Measurements from ENCODE around the gene CELF4.

Gene CELF4

GRCh38 chr18:37527395-37527794 lies 38.2 kb downstream of the CELF4 start:
- FAIRE-seq (no peak), DNase-seq (ENCODE audit: low spot score) (no peak)

DNA sequence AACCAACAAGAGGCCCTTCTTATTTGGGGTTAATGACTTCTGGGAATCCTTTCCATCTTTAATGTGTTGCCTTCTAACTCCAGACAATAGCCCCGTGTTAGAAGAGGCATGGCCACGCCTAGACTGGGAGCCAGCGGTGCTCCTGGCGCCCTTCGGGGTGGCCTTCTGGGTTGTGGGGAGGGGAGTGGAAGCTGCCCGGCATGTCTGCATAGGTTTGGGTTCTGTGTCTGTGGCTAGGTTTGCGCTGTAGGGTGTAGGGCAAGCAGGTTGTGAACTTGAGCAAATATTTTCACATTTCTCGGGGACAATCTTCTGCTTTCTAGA lies 40.4 kb downstream of the CELF4 start:
- no peak for FAIRE-seq

GRCh38 chr18:37524498-37525261 lies 40.9 kb downstream of the CELF4 start:
- no peak for FAIRE-seq
- no peak for DNase-seq (ENCODE audit: low spot score)

More for the DNA sequence above, 40.4 kb downstream of the CELF4 start:
- DNase-seq (ENCODE audit: low spot score), result no peak

DNA sequence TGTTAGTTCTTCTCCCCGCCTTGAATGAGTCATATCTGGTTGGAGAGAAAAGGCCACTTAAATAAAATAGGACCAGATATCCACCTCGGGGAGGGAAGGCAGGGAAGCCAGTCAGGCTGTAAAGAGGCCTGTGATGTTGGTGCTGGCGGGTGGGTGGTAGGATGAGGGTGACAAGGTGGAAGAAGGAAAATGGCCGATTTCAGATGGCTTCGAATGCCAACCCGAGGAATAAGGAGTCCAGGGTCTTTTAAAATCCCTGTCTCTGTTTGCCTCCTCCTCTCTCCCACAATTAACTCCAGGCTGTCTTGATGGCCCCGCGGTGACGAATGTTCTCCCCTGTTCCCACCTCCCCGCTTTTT lies 41.5 kb downstream of the CELF4 start:
- DNase-seq (ENCODE audit: low spot score) (no peak), FAIRE-seq (no peak)

DNA sequence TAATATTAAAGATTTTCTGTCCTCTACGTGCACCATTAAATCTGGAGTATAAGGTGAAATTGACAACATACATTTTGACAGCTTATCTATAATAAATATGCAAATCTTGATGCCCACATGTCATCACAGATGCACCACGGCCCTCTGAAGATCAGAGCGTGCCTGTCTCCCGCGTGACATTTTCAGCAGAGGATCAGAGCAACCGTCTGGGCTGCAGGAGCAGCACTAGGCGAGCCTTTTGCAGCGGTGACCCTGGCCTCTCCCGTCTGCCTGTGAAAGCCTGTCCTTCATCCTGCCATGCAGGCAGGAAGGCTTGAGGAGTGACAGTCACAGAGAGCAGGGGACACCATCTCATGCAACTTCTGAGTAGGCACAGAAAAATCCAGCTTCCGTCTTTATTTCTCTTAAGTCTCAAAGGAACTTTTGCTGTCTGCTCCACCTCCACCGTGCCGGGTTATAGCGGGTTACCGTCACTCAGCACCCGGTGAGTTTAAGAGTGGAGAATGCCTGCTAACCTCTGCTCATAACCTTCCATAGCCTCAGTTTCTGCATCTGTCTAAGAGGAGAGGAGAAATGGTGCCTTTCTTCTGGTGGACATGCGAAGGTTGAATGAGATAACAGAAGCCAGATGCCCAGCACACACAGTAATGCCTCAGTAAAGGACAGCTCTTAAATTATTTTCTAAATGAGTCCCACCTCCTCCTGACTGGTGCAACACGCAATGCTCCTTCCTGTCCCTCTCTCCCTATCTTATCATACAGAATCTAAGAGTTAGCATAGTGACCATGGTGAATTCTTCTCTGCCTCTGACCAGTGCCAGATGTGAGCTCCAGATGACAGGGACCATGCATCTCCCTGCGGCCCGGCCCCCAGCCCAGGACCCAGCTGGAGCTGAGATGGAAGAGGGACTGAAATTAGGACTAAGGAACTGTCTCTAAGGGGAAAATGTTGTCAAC lies 43.8 kb downstream of the CELF4 start:
- DNase-seq (ENCODE audit: low spot score) (no peak), FAIRE-seq (no peak)

DNA sequence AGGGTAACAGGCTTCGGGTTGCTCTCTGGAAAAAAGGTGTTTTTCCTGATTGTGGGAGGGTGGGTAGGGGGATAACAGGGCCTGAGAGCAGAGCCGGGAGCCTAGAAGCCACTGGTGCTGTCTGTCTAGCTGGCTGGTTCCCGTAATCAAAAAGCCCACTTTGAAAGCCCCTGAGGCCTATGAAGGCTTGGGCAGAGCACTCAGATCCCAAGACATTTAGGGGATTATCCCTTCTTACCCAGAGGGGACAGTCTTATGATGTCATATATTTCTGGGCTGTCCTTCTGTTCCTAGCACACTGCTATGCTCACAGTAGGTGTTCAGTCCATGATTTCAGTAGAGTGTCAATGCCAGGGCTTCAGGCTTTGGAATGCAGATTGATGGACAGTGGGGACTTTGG lies 45.1 kb downstream of the CELF4 start:
- no peak for DNase-seq (ENCODE audit: low spot score)
- no peak for FAIRE-seq

- no peak for FAIRE-seq
- DNase-seq (ENCODE audit: low spot score), result no peak
These were observed 46.0 kb downstream of the CELF4 start for GRCh38 chr18:37519510-37520135.

GRCh38 chr18:37516361-37516853 lies 49.2 kb downstream of the CELF4 start:
- no peak for DNase-seq (ENCODE audit: low spot score)
- no peak for FAIRE-seq

DNA sequence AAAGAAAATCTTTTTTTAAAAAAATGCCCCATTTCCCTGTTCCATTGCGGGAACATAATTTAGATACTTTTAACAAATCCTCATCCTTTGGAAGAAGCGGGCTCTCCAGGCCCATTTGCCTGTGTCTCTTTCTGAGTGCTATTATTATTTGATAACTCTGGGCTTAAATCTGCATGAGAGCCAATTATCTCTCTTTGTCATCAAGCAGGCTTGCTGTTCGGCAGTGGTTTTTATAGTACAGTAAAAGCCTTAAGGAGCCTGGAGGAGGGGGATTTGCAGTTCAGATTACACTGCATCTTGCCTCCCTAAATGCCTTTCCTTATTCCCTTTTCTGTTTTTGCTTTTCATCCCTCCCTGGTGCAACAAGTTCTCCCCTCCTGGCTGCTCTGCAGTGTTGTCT lies 50.6 kb downstream of the CELF4 start:
- FAIRE-seq (no peak), DNase-seq (ENCODE audit: low spot score) (no peak)

DNA sequence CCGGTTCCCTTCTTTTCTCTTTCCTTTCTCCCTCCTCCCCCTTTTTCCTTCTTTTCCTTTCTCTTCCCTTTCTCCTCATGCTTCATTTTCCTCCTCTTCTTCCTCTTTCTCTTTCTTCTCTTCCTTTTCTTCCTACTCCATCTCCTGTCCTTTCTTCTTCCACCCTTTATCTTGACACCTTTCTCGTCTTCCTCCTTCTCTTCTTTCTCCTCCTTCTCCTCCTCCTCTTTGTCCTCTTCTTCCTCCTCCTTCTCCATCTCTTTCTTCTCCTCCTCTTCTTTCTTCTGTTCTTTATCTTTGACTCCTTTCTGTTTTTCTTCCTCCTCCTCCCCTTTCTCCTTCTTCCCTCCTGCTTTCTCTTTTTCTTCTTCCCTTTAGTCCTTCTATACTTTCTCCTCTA lies 53.2 kb downstream of the CELF4 start:
- DNase-seq (ENCODE audit: low spot score), result no peak
- FAIRE-seq, result no peak

GRCh38 chr18:37511721-37512298 lies 53.8 kb downstream of the CELF4 start:
- DNase-seq (ENCODE audit: low spot score) (no peak), FAIRE-seq (no peak)

DNA sequence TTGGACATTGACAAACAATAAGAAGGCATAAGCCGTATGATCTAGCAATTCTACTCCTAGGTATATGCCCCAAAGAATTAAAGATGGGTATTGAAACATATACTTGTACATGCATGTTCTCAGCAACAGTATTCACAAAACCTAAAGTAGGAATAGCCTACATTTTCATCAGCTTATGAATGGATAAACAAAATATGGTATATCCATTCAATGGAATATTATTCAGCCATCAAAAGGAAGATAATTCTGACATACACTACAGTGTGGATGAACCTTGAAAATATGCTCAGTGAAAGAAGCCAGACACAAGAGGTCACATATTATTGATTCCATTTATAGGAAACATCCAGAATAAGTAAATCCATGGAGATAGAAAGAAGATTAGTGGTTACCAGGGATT lies 56.0 kb downstream of the CELF4 start:
- DNase-seq (ENCODE audit: low spot score) (no peak), FAIRE-seq (no peak)

DNA sequence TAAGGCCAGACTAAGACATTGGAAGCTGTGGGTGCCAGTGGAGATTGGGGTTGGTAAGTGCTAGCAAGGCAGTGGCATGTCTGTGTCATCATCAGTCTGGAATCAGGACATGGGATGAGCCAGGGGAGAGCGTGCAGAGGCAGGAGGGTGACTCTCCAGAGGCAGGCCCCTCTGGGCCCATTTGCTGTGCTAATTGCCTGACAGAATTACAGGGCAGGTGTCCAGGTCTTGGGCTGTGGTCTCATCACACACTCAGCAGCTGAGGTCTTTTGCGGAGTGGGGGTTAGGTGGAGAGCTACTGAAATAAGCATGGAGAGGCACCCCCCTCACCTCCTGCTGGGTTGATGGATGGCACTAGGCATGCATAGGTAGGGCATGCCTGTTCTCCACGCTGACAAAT lies 57.4 kb downstream of the CELF4 start:
- no peak for FAIRE-seq

GRCh38 chr18:37507239-37507638 lies 58.4 kb downstream of the CELF4 start:
- DNase-seq (ENCODE audit: low spot score) (no peak), FAIRE-seq (no peak)

More for the DNA sequence above, 57.4 kb downstream of the CELF4 start:
- no peak for DNase-seq (ENCODE audit: low spot score)

DNA sequence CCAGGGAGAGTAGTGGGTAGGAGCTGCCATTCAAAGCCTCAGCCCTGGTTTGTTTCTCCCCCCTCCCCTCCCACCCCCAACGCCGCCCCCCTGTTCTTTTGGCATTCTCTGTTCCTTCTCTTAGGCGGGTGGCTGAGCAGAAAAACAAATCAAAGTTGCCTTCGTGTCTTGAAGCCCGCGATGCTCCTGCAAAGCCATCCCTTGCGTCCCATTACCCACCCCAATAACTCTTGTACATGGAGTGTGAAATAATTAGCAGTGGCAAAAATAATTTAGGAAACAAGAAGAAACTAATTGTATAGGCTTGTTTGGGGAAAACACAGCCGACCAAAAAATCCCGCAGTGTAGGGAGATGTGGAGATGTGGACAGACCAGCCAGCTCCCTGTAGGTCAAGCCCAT lies 59.6 kb downstream of the CELF4 start:
- FAIRE-seq (no peak), DNase-seq (ENCODE audit: low spot score) (no peak)

GRCh38 chr18:37505321-37505720 lies 60.3 kb downstream of the CELF4 start:
- no peak for DNase-seq (ENCODE audit: low spot score)
- FAIRE-seq, result no peak

DNA sequence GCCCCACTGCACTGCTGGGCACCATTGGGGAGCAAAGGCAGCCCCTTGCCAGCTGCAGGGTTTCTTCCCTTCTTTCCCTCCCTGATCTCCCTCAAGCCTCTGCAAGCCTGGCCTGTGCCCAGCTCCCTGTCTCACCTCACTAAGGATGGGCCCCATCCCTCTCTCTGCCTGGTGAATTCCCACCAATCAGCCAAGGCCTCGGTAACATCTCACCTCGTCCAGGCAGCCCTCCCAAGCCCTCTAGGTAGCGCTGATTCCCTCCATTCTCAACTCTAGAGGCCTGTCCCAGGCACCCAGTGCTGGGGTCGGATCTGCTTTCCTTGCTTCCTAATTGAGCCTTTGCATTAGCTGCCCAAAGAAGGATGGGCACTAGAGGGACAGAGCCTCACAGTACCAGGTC lies 63.0 kb downstream of the CELF4 start:
- no peak for DNase-seq (ENCODE audit: low spot score)
- no peak for FAIRE-seq

GRCh38 chr18:37502036-37502435 lies 63.6 kb downstream of the CELF4 start:
- no peak for FAIRE-seq
- DNase-seq (ENCODE audit: low spot score), result no peak

DNA sequence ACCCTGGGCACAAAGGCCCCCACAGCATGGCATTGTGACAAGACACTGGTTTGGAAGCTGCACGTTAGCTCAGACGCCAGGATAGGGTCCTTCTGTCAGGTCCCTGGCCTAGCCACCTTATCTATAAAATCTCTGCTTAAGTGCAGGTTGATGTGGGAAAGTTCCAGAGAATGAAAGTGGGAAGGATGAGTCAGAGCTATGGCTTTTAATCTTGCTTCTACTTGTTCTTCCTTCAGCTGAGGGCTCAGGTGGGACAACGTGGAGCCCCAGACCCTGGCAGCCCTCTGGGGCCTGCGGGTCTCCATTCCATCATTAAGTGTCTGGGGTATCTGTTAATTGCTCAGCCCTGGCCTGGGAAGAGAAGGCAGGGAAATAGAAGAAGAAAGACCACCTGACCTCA lies 64.5 kb downstream of the CELF4 start:
- no peak for FAIRE-seq
- no peak for DNase-seq (ENCODE audit: low spot score)

DNA sequence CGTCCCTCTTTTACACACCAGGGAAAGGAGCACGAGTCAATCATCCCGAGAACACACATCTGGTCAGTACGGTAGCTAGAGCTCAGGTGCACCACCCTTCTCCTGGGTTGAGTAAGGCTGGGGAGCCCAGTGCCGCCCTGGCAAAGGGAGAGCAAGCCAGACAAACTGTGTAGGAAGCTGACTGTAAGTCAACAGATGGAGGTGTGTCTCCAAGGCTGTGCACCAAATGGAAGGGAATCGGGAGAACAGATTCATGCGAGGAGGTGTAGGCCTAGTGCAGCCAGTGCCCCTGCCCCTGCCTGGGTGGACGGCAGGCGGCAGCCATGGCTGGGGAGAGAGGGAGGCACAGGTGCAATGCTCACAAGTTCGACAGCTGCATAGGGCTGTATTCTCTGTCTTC lies 65.7 kb downstream of the CELF4 start:
- FAIRE-seq (no peak), DNase-seq (ENCODE audit: low spot score) (no peak)

DNA sequence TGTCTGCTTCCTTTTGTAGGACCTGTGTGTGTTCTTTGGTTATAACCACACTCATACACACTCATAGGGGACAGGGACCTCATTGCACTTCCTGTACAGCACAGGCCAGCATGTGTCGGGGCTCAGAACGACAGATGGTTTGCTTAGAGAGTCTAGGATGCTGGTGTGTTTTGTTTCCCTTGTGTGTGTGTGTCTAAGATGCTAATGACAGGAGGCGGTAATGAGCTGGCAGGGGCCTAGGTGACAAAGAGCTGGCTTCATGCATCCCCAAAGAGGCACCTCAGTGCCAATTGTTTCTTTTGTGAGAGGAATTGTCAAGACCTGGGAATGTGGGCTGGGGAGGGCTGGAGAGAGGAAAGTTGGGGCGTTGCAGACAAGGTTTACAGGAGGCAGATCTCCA lies 66.6 kb downstream of the CELF4 start:
- FAIRE-seq (no peak), DNase-seq (ENCODE audit: low spot score) (no peak)

Measured in RCC 7860 (cell line).